ENCODE results near the gene USP17L21. TPM values are rescaled to one million over a fixed set of nuclear protein-coding genes. Genes with fewer than 3 reads are reported as not detected.
"Not testable (repeated sequence)": the region's sequence is repeated elsewhere in the genome, so short reads cannot be mapped to it uniquely, and the experiment has no call there.

Gene USP17L21, protein sequence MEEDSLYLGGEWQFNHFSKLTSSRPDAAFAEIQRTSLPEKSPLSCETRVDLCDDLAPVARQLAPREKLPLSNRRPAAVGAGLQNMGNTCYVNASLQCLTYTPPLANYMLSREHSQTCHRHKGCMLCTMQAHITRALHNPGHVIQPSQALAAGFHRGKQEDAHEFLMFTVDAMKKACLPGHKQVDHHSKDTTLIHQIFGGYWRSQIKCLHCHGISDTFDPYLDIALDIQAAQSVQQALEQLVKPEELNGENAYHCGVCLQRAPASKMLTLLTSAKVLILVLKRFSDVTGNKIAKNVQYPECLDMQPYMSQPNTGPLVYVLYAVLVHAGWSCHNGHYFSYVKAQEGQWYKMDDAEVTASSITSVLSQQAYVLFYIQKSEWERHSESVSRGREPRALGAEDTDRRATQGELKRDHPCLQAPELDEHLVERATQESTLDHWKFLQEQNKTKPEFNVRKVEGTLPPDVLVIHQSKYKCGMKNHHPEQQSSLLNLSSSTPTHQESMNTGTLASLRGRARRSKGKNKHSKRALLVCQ
- total RNA-seq (2014; rRNA removed; shearing (Covaris generic)), result not detected in 2 replicates
- polyA plus RNA-seq (2015; cell fraction: cytosol; rRNA removed), result not detected in 2 replicates
- polyA plus RNA-seq (2015; cell fraction: nucleus; rRNA removed), result not detected in 2 replicates

GRCh38 chr4:9262572-9262971 lies at the start of gene USP17L21:
Gene USP17L21 (plus strand): TSS chr4:9262872. CDS start chr4:9262872, 0 bp downstream.
- DNase-seq (ENCODE audit: low read depth, low spot score); in situ Hi-C loops (cut with HindIII; ENCODE audit: low pct_unique_long_range_greater_than_20kb, low sequenced_read_pairs): not testable (repeated sequence)

DNA sequence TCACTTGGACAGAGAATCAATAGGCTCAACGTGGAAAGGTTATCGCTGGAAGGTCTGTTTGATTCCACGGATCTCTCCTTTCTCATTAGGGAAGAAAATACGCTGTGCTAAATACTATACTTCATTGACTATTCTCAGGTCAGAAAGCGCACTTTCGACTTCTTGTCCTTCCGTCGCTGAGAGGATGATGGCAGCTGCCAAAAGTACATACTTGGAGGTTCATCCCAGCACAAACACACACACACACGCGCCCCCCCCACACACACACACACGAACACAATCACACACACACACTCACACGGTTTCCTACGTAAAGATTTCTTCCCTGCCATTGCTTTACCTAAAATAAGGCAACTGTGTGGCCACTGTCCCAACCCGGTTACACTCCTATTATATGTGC lies 48.0 kb upstream of the USP17L21 start:
- DNase-seq (ENCODE audit: low read depth, low spot score); in situ Hi-C loops (cut with HindIII; ENCODE audit: low pct_unique_long_range_greater_than_20kb, low sequenced_read_pairs): not testable (repeated sequence)

DNA sequence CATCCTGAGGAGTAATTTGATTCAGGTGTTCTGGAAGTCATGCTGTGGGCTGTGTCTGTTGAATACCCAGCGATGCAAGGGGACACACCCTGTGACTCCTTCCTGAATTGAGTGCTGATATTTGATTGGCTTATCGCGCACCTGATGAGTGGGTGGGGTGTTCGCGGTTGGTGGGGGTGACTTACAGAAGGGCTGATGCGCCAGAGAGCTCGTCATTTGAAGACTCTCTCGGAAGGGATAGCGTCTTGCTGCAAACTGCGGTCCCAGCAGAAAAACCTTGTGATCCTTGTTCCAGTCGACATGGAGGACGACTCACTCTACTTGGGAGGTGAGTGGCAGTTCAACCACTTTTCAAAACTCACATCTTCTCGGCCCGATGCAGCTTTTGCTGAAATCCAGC lies 47.6 kb upstream of the USP17L21 start, which contains the start of gene USP17L11:
Gene USP17L11, plus strand, starts transcription at position 301 of the 400 bp plus-strand sequence. Its CDS starts 0 bp downstream, at position 301.
- in situ Hi-C loops (cut with HindIII; ENCODE audit: low pct_unique_long_range_greater_than_20kb, low sequenced_read_pairs); DNase-seq (ENCODE audit: low read depth, low spot score): not testable (repeated sequence)

GRCh38 chr4:9219852-9220251 lies 42.8 kb upstream of the USP17L21 start, which contains the start of gene USP17L12:
Gene USP17L12 (plus strand): TSS chr4:9220152. CDS start chr4:9220152, 0 bp downstream.
- in situ Hi-C loops (cut with HindIII; ENCODE audit: low pct_unique_long_range_greater_than_20kb, low sequenced_read_pairs); DNase-seq (ENCODE audit: low read depth, low spot score): not testable (repeated sequence)

- in situ Hi-C loops (cut with HindIII; ENCODE audit: low pct_unique_long_range_greater_than_20kb, low sequenced_read_pairs); DNase-seq (ENCODE audit: low read depth, low spot score): not testable (repeated sequence)
Measured at GRCh38 chr4:9224596-9224995, 38.1 kb upstream of the USP17L21 start, which contains the start of gene USP17L13. Gene USP17L13 (plus strand): TSS chr4:9224896. CDS start chr4:9224896, 0 bp downstream.

DNA sequence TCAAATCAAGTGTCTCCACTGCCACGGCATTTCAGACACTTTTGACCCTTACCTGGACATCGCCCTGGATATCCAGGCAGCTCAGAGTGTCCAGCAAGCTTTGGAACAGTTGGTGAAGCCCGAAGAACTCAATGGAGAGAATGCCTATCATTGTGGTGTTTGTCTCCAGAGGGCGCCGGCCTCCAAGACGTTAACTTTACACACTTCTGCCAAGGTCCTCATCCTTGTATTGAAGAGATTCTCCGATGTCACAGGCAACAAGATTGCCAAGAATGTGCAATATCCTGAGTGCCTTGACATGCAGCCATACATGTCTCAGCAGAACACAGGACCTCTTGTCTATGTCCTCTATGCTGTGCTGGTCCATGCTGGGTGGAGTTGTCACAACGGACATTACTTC lies 32.4 kb upstream of the USP17L21 start:
- in situ Hi-C loops (cut with HindIII; ENCODE audit: low pct_unique_long_range_greater_than_20kb, low sequenced_read_pairs); DNase-seq (ENCODE audit: low read depth, low spot score): not testable (repeated sequence)

DNA sequence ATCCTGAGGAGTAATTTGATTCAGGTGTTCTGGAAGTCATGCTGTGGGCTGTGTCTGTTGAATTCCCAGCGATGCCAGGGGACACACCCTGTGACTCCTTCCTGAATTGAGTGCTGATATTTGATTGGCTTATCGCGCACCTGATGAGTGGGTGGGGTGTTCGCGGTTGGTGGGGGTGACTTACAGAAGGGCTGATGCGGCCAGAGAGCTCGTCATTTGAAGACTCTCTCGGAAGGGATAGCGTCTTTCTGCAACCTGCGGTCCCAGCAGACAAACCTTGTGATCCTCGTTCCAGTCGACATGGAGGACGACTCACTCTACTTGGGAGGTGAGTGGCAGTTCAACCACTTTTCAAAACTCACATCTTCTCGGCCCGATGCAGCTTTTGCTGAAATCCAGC lies 28.6 kb upstream of the USP17L21 start, which contains the start of gene USP17L15:
Gene USP17L15, plus strand, starts transcription at position 301 of the 400 bp plus-strand sequence. Its CDS starts 0 bp downstream, at position 301.
- in situ Hi-C loops (cut with HindIII; ENCODE audit: low pct_unique_long_range_greater_than_20kb, low sequenced_read_pairs); DNase-seq (ENCODE audit: low read depth, low spot score): not testable (repeated sequence)

GRCh38 chr4:9238461-9238860 lies 24.2 kb upstream of the USP17L21 start:
- DNase-seq (ENCODE audit: low read depth, low spot score); in situ Hi-C loops (cut with HindIII; ENCODE audit: low pct_unique_long_range_greater_than_20kb, low sequenced_read_pairs): not testable (repeated sequence)

GRCh38 chr4:9243579-9243978 lies 19.1 kb upstream of the USP17L21 start, which contains the start of gene USP17L17:
Gene USP17L17 (plus strand): TSS chr4:9243879. CDS start chr4:9243879, 0 bp downstream.
- DNase-seq (ENCODE audit: low read depth, low spot score); in situ Hi-C loops (cut with HindIII; ENCODE audit: low pct_unique_long_range_greater_than_20kb, low sequenced_read_pairs): not testable (repeated sequence)

DNA sequence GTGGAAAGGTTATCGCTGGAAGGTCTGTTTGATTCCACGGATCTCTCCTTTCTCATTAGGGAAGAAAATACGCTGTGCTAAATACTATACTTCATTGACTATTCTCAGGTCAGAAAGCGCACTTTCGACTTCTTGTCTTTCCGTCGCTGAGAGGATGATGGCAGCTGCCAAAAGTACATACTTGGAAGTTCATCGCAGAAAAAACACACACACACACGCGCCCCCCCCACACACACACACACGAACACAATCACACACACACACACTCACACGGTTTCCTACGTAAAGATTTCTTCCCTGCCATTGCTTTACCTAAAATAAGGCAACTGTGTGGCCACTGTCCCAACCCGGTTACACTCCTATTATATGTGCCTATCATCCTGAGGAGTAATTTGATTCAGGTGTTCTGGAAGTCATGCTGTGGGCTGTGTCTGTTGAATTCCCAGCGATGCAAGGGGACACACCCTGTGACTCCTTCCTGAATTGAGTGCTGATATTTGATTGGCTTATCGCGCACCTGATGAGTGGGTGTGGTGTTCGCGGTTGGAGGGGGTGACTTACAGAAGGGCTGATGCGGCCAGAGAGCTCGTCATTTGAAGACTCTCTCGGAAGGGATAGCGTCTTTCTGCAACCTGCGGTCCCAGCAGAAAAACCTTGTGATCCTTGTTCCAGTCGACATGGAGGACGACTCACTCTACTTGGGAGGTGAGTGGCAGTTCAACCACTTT lies 14.6 kb upstream of the USP17L21 start, which contains the start of gene USP17L18:
Gene USP17L18, plus strand, starts transcription at position 678 of the 728 bp plus-strand sequence. Its CDS starts 0 bp downstream, at position 678.
- in situ Hi-C loops (cut with HindIII; ENCODE audit: low pct_unique_long_range_greater_than_20kb, low sequenced_read_pairs); DNase-seq (ENCODE audit: low read depth, low spot score): not testable (repeated sequence)

DNA sequence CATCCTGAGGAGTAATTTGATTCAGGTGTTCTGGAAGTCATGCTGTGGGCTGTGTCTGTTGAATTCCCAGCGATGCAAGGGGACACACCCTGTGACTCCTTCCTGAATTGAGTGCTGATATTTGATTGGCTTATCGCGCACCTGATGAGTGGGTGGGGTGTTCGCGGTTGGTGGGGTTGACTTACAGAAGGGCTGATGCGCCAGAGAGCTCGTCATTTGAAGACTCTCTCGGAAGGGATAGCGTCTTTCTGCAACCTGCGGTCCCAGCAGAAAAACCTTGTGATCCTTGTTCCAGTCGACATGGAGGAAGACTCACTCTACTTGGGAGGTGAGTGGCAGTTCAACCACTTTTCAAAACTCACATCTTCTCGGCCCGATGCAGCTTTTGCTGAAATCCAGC lies 9.6 kb upstream of the USP17L21 start, which contains the start of gene USP17L19:
Gene USP17L19, plus strand, starts transcription at position 301 of the 400 bp plus-strand sequence. Its CDS starts 0 bp downstream, at position 301.
- in situ Hi-C loops (cut with HindIII; ENCODE audit: low pct_unique_long_range_greater_than_20kb, low sequenced_read_pairs); DNase-seq (ENCODE audit: low read depth, low spot score): not testable (repeated sequence)

DNA sequence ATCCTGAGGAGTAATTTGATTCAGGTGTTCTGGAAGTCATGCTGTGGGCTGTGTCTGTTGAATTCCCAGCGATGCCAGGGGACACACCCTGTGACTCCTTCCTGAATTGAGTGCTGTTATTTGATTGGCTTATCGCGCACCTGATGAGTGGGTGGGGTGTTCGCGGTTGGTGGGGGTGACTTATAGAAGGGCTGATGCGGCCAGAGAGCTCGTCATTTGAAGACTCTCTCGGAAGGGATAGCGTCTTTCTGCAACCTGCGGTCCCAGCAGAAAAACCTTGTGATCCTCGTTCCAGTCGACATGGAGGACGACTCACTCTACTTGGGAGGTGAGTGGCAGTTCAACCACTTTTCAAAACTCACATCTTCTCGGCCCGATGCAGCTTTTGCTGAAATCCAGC lies 4.8 kb upstream of the USP17L21 start, which contains the start of gene USP17L20:
Gene USP17L20, plus strand, starts transcription at position 301 of the 400 bp plus-strand sequence. Its CDS starts 0 bp downstream, at position 301.
- DNase-seq (ENCODE audit: low read depth, low spot score); in situ Hi-C loops (cut with HindIII; ENCODE audit: low pct_unique_long_range_greater_than_20kb, low sequenced_read_pairs): not testable (repeated sequence)

DNA sequence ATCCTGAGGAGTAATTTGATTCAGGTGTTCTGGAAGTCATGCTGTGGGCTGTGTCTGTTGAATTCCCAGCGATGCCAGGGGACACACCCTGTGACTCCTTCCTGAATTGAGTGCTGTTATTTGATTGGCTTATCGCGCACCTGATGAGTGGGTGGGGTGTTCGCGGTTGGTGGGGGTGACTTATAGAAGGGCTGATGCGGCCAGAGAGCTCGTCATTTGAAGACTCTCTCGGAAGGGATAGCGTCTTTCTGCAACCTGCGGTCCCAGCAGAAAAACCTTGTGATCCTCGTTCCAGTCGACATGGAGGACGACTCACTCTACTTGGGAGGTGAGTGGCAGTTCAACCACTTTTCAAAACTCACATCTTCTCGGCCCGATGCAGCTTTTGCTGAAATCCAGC lies 4.6 kb downstream of the USP17L21 start, which contains the start of gene USP17L22:
Gene USP17L22, plus strand, starts transcription at position 301 of the 400 bp plus-strand sequence. Its CDS starts 0 bp downstream, at position 301.
- DNase-seq (ENCODE audit: low read depth, low spot score); in situ Hi-C loops (cut with HindIII; ENCODE audit: low pct_unique_long_range_greater_than_20kb, low sequenced_read_pairs): not testable (repeated sequence)

- DNase-seq (ENCODE audit: low read depth, low spot score); in situ Hi-C loops (cut with HindIII; ENCODE audit: low pct_unique_long_range_greater_than_20kb, low sequenced_read_pairs): not testable (repeated sequence)
Measured at GRCh38 chr4:9271719-9272118, 9.0 kb downstream of the USP17L21 start.
